Right lobe of liver (tissue), 4 donors: ENCODE results near the gene DOCK2.
"Not testable (repeated sequence)": the region's sequence is repeated elsewhere in the genome, so short reads cannot be mapped to it uniquely, and the experiment has no call there.

Experiments used
- POLR2A ChIP-seq: fragments of 450-650 bp; IDR thresholded peaks from one replicate; pipeline ENCODE4 v1.6.1; 2017; ENCODE audit warnings: antibody characterized with exemption, mild to moderate bottlenecking
- TF ChIP-seq, protein P1 (sequence below), 4 donors: fragments of 200-600 bp in 3 of 4; fragments of 450-650 bp in 1 of 4; IDR thresholded peaks; one replicate each; pipeline versions ENCODE4 v1.5.1 to v1.8.0; 2016 to 2022; ENCODE audit warnings: antibody characterized with exemption in 4 of 4, mild to moderate bottlenecking in 2 of 4
- donor health status: DM: no; HTN: no; CAD: no.
- donor health status: DM: no; HTN: no; CAD: no.
- donor health status: DM: no; HTN: yes; CAD: no.

DNA sequence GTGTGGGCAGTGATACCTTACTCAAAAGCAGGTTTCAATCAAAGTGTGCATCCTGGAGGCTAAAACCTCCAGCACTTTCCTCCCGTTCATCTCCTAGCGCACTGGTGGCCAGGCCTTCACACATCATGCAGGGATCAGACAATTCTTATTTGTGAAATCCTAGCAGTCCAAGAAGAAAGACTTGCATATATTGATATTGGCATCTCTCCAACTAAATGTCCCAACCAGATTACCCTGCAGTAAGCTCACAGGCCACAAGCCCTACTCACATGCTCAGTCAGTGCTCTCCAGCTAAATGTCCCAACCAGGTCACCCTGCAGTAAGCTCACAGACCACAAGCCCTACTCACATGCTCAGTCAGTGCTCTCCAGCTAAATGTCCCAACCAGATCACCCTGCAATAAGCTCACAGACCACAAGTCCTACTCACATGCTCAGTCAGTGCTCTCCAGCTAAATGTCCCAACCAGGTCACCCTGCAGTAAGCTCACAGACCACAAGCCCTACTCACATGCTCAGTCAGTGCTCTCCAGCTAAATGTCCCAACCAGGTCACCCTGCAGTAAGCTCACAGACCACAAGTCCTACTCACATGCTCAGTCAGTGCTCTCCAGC lies 196.7 kb downstream of the DOCK2 start:
- TF ChIP-seq, protein P1, sequence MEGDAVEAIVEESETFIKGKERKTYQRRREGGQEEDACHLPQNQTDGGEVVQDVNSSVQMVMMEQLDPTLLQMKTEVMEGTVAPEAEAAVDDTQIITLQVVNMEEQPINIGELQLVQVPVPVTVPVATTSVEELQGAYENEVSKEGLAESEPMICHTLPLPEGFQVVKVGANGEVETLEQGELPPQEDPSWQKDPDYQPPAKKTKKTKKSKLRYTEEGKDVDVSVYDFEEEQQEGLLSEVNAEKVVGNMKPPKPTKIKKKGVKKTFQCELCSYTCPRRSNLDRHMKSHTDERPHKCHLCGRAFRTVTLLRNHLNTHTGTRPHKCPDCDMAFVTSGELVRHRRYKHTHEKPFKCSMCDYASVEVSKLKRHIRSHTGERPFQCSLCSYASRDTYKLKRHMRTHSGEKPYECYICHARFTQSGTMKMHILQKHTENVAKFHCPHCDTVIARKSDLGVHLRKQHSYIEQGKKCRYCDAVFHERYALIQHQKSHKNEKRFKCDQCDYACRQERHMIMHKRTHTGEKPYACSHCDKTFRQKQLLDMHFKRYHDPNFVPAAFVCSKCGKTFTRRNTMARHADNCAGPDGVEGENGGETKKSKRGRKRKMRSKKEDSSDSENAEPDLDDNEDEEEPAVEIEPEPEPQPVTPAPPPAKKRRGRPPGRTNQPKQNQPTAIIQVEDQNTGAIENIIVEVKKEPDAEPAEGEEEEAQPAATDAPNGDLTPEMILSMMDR (IDR thresholded peaks at IDR 0.05) = not testable (repeated sequence)
- not testable (repeated sequence) for TF ChIP-seq POLR2A
